Measurements from ENCODE around the gene HES7. TPM values are rescaled to one million over a fixed set of nuclear protein-coding genes. Genes with fewer than 3 reads are reported as not detected.
A peak's percentile ranks its signal among the peaks of the same experiment; 100 is the strongest.

The HES7 gene
- total RNA-seq, 2 donors from 2014 or later: not detected

- H3K27ac Mint-ChIP-seq: no peak overlapping the region
- H3K4me1 Mint-ChIP-seq: peaks cover 67% of the 10 kb centered on the region
- peaks cover 26% of the 10 kb centered on the region for H3K36me3 Mint-ChIP-seq (ENCODE audit: low read depth)
- H3K27me3 Mint-ChIP-seq: no peaks in the 10 kb centered on the region
- no peaks in the 10 kb centered on the region for H3K9me3 ChIP-seq (ENCODE audit: control insufficient read depth, low read length, poor library complexity, severe bottlenecking)
- no peak for ATAC-seq
- DNase-seq: peak in 1 of 3 donors; percentile 34
- no peak overlapping the region for H3K4me3 Mint-ChIP-seq
Observed at GRCh38 chr17:8151641-8152111, 27.8 kb upstream of the HES7 start.

- Mint-ChIP-seq H3K4me1 (peaks cover 70% of the 10 kb centered on the region), H3K36me3 (ENCODE audit: low read depth) (peaks cover 30% of the 10 kb centered on the region), H3K27ac (no peak overlapping the region)
Observed at GRCh38 chr17:8151120-8151640, 27.3 kb upstream of the HES7 start.

GRCh38 chr17:8150194-8151119 is 26.6 kb upstream of the HES7 start:
- Mint-ChIP-seq H3K27ac (no peak overlapping the region), H3K4me3 (no peak overlapping the region), H3K36me3 (ENCODE audit: low read depth) (peaks cover 31% of the 10 kb centered on the region), H3K4me1 (peaks cover 68% of the 10 kb centered on the region), H3K27me3 (no peaks in the 10 kb centered on the region)
- no peak for ATAC-seq
- H3K9me3 ChIP-seq (ENCODE audit: control insufficient read depth, low read length, poor library complexity, severe bottlenecking): no peaks in the 10 kb centered on the region
- peak in 1 of 3 donors; percentile 23 for DNase-seq

More at GRCh38 chr17:8151120-8151640, 27.3 kb upstream of the HES7 start:
- H3K9me3 ChIP-seq (ENCODE audit: control insufficient read depth, low read length, poor library complexity, severe bottlenecking): no peaks in the 10 kb centered on the region
- H3K27me3 Mint-ChIP-seq: no peaks in the 10 kb centered on the region
- ATAC-seq: peak; percentile 54
- DNase-seq: peak; percentile 87 to 92 (median 89)
- H3K4me3 Mint-ChIP-seq: no peak overlapping the region

- DNase-seq (no peak), ATAC-seq (no peak)
- Mint-ChIP-seq H3K36me3 (ENCODE audit: low read depth) (peaks cover 29% of the 10 kb centered on the region), H3K27ac (no peak overlapping the region), H3K4me3 (peak overlapping the region; percentile 31), H3K27me3 (no peaks in the 10 kb centered on the region), H3K4me1 (peaks cover 59% of the 10 kb centered on the region)
- H3K9me3 ChIP-seq (ENCODE audit: control insufficient read depth, low read length, poor library complexity, severe bottlenecking): no peaks in the 10 kb centered on the region
Observed at GRCh38 chr17:8149419-8150193, 25.7 kb upstream of the HES7 start.

GRCh38 chr17:8148560-8148959 is 24.7 kb upstream of the HES7 start:
- Mint-ChIP-seq H3K27ac (no peak overlapping the region), H3K27me3 (no peaks in the 10 kb centered on the region), H3K4me1 (peaks cover 57% of the 10 kb centered on the region), H3K36me3 (ENCODE audit: low read depth) (peaks cover 26% of the 10 kb centered on the region), H3K4me3 (peak overlapping the region; percentile 68)
- no peak for DNase-seq
- no peak for ATAC-seq
- H3K9me3 ChIP-seq (ENCODE audit: control insufficient read depth, low read length, poor library complexity, severe bottlenecking): no peaks in the 10 kb centered on the region

GRCh38 chr17:8147805-8148404 is 24.0 kb upstream of the HES7 start:
- Mint-ChIP-seq H3K36me3 (ENCODE audit: low read depth) (peaks cover 21% of the 10 kb centered on the region), H3K4me1 (peaks cover 50% of the 10 kb centered on the region), H3K27me3 (no peaks in the 10 kb centered on the region), H3K27ac (no peak overlapping the region), H3K4me3 (peak overlapping the region; percentile 78)
- no peaks in the 10 kb centered on the region for H3K9me3 ChIP-seq (ENCODE audit: control insufficient read depth, low read length, poor library complexity, severe bottlenecking)
- DNase-seq: no peak
- ATAC-seq: no peak

- H3K36me3 Mint-ChIP-seq (ENCODE audit: low read depth): peaks cover 21% of the 10 kb centered on the region
Observed at GRCh38 chr17:8147141-8147804, 23.4 kb upstream of the HES7 start.

GRCh38 chr17:8146381-8147140 is 22.7 kb upstream of the HES7 start:
- H3K9me3 ChIP-seq (ENCODE audit: control insufficient read depth, low read length, poor library complexity, severe bottlenecking): no peaks in the 10 kb centered on the region
- Mint-ChIP-seq H3K36me3 (ENCODE audit: low read depth) (peaks cover 18% of the 10 kb centered on the region), H3K27ac (no peak overlapping the region), H3K4me3 (peak overlapping the region; percentile 78), H3K27me3 (no peaks in the 10 kb centered on the region), H3K4me1 (peaks cover 44% of the 10 kb centered on the region)
- no peak for ATAC-seq
- no peak for DNase-seq

More at GRCh38 chr17:8147141-8147804, 23.4 kb upstream of the HES7 start:
- no peaks in the 10 kb centered on the region for H3K9me3 ChIP-seq (ENCODE audit: control insufficient read depth, low read length, poor library complexity, severe bottlenecking)
- no peaks in the 10 kb centered on the region for H3K27me3 Mint-ChIP-seq
- no peak overlapping the region for H3K27ac Mint-ChIP-seq
- ATAC-seq: no peak
- peaks cover 44% of the 10 kb centered on the region for H3K4me1 Mint-ChIP-seq
- no peak for DNase-seq
- H3K4me3 Mint-ChIP-seq: peak overlapping the region; percentile 78

- ATAC-seq (no peak), DNase-seq (no peak)
- H3K4me3 Mint-ChIP-seq: peak overlapping the region; percentile 78
- H3K36me3 Mint-ChIP-seq (ENCODE audit: low read depth): peaks cover 15% of the 10 kb centered on the region
- no peaks in the 10 kb centered on the region for H3K9me3 ChIP-seq (ENCODE audit: control insufficient read depth, low read length, poor library complexity, severe bottlenecking)
- no peak overlapping the region for H3K27ac Mint-ChIP-seq
- peaks cover 37% of the 10 kb centered on the region for H3K4me1 Mint-ChIP-seq
- no peaks in the 10 kb centered on the region for H3K27me3 Mint-ChIP-seq
Observed at GRCh38 chr17:8145811-8146210, 21.9 kb upstream of the HES7 start.

- Mint-ChIP-seq H3K4me3 (peak overlapping the region; percentile 78), H3K36me3 (ENCODE audit: low read depth) (peaks cover 15% of the 10 kb centered on the region), H3K4me1 (peaks cover 33% of the 10 kb centered on the region), H3K27me3 (no peaks in the 10 kb centered on the region), H3K27ac (no peak overlapping the region)
- ATAC-seq (peak; percentile 2), DNase-seq (no peak)
- H3K9me3 ChIP-seq (ENCODE audit: control insufficient read depth, low read length, poor library complexity, severe bottlenecking): no peaks in the 10 kb centered on the region
Observed at GRCh38 chr17:8144401-8145231, 20.7 kb upstream of the HES7 start.

GRCh38 chr17:8143581-8144400 is 19.9 kb upstream of the HES7 start:
- DNase-seq (peak in 1 of 3 donors; percentile 17), ATAC-seq (peak; percentile 1)
- Mint-ChIP-seq H3K4me1 (peaks cover 30% of the 10 kb centered on the region), H3K4me3 (peak overlapping the region; percentile 74), H3K27ac (no peak overlapping the region), H3K27me3 (no peaks in the 10 kb centered on the region), H3K36me3 (ENCODE audit: low read depth) (peaks cover 15% of the 10 kb centered on the region)
- no peaks in the 10 kb centered on the region for H3K9me3 ChIP-seq (ENCODE audit: control insufficient read depth, low read length, poor library complexity, severe bottlenecking)

All from T-helper 17 cell (primary cell).